Small intestine (tissue), 7 donors: ENCODE measurements around the gene RAD51B. TPM values are rescaled to one million over a fixed set of nuclear protein-coding genes. Genes with fewer than 3 reads are reported as not detected.

Source experiments
- DNase-seq, 2 donors: peaks; one replicate each; pipeline versions ENCODE4 v3.0.0 to v3.0.0-alpha.2; 2013
- FAIRE-seq: peaks from 2 replicates; lab custom pipeline; 2012; peaks lifted over from hg19 to GRCh38; lab: Jason Lieb, UNC
- H3K27ac ChIP-seq, 3 donors: one replicate each; pipeline ENCODE4 v1.5.1; 2013; ENCODE audit warnings: low read length in 2 of 3, mild to moderate bottlenecking in 2 of 3, control low read depth in 1 of 3, inconsistent platforms in 1 of 3, low read depth in 1 of 3, moderate library complexity in 1 of 3
- H3K27me3 ChIP-seq, 3 donors: one replicate each; pipeline ENCODE4 v1.6.1; 2013; ENCODE audit warnings: low read length in 3 of 3, inconsistent platforms in 1 of 3; ENCODE audit not compliant: control insufficient read depth in 3 of 3, insufficient read depth in 3 of 3
- H3K36me3 ChIP-seq, 3 donors: one replicate each; pipeline ENCODE4 v1.6.1; 2013; ENCODE audit warnings: low read length in 3 of 3, inconsistent platforms in 1 of 3, low read depth in 1 of 3, mild to moderate bottlenecking in 1 of 3, moderate library complexity in 1 of 3; ENCODE audit not compliant: control insufficient read depth in 3 of 3, insufficient read depth in 2 of 3
- H3K4me1 ChIP-seq, 3 donors: one replicate each; pipeline ENCODE4 v1.6.1; 2013; ENCODE audit warnings: low read length in 2 of 3, inconsistent platforms in 1 of 3, low read depth in 1 of 3, mild to moderate bottlenecking in 1 of 3, moderate library complexity in 1 of 3; ENCODE audit not compliant: control insufficient read depth in 3 of 3, insufficient read depth in 2 of 3
- H3K4me3 ChIP-seq, 3 donors: one replicate each; pipeline ENCODE4 v1.5.1; 2013; ENCODE audit warnings: low read length in 3 of 3, control low read depth in 1 of 3, inconsistent platforms in 1 of 3, low read depth in 1 of 3, mild to moderate bottlenecking in 1 of 3, moderate library complexity in 1 of 3
- H3K9me3 ChIP-seq, 2 donors: one replicate each; pipeline ENCODE4 v1.6.1; 2013; ENCODE audit warnings: low read depth in 1 of 2, low read length in 1 of 2; ENCODE audit not compliant: control insufficient read depth in 2 of 2, insufficient read depth in 1 of 2
- WGBS, 3 donors: extraction: QIAGEN DNeasy Blood & Tissue Kit; methylation state at CpG; one replicate each; pipeline ENCODE4 v1.1.7; 2013; 5-methylcytosine and 5-hydroxymethylcytosine counted together
- polyA plus RNA-seq, 4 donors: library from polyadenylated mRNA; stranded (reverse) in 3 of 4; unstranded in 1 of 4; fragments of 200-250 nt in 3 of 4; fragments of 120-200 nt in 1 of 4; gene quantifications; one replicate each; pipeline versions ENCODE4 v1.2.1 to v1.2.3, GENCODE V29; 2013
- donor health status: healthy with polysubstance abuse.
- donor health status: control.
- donor health status: control.
- donor health status: Bipolar disorder and iron deficiency.
- donor health status: healthy.

Gene RAD51B
- polyA plus RNA-seq, 4 donors = 1.1 to 9.0 (median 4.1) TPM

DNA sequence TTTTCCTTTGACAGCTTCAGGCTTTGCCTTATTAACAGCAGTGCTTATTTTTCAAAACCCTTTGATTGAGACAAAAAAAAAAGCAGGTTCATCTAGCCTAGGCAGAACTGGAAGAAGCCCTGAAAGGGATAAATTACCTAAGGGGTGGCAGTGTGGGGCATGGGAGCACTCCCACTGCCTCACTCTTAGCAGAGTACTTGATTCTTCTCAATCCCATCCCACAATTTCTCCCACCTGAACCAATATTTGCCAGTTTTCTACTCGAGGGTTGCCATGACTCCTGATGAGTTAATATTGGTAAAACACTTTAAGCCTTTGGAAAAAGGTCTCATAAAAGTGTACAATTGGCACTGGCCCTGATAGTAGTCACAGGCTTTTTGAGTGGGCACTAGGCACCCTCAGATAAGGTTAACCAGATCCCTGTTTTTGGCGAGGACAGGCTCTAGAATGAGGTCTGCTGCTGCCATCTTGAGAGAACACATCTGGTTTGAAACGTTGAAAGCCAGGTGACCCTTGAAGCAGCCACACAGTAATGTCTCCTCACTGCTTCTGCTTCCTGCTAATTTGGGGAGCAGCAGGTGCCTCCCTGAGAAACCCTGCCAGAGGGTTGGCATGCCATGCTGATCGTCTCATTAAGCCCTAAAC, 320.0 kb downstream of the RAD51B start:
- H3K4me3 ChIP-seq = no peak overlapping the region
- no peaks in the 10 kb centered on the region for H3K36me3 ChIP-seq
- DNase-seq = peak; percentile 16 to 41
- H3K9me3 ChIP-seq = no peaks in the 10 kb centered on the region
- H3K27me3 ChIP-seq = no peaks in the 10 kb centered on the region
- peaks cover 0 to 58% (median 10%) of the 10 kb centered on the region in 3 donors for H3K4me1 ChIP-seq
- peak overlapping the region; percentile 67 to 87 (median 75) for H3K27ac ChIP-seq
- WGBS, 3 donors = 39 to 54% (median 47%) methylated on average over 4 of the region's 4 CpGs
- FAIRE-seq = no peak

DNA sequence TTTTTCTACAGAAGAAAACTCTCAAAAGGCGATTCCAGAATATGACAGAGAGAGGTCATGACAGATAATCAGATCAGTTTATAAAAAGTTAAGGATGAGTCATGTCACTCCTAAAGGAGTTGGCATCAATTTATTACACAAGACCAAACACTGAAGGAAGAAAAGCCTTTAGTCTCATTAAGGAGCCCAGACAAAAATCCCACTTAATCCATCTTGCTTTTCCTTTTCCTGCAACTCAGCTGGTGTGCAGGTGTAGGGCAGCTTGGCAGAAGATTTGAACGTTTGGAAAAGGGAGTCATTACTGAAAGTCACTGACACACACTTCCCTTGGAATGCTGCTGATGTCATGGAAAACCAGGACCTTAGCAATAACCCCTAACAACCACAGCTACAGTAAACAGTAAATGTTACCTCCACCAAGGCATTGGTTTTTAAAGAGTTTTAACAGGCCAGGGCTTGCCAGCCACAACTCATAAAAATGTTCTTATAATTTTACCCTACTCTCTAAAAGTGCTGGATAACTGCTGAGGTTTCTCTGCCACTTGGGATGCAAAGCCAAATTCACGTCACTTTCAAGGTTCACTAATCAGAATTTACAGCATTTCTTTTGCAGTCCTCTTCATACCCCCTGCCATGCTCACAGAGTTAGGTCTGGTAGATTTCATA, 320.6 kb downstream of the RAD51B start:
- Histone ChIP-seq H3K9me3 (no peaks in the 10 kb centered on the region), H3K4me1 (peaks cover 3 to 61% (median 13%) of the 10 kb centered on the region in 3 donors), H3K4me3 (no peak overlapping the region), H3K36me3 (no peaks in the 10 kb centered on the region), H3K27ac (peak overlapping the region; percentile 67 to 87 (median 75)), H3K27me3 (no peaks in the 10 kb centered on the region)
- 15 to 31% (median 26%) methylated on average over 3 of the region's 3 CpGs for WGBS, 3 donors
- FAIRE-seq = no peak
- peak; percentile 78 to 88 for DNase-seq

DNA sequence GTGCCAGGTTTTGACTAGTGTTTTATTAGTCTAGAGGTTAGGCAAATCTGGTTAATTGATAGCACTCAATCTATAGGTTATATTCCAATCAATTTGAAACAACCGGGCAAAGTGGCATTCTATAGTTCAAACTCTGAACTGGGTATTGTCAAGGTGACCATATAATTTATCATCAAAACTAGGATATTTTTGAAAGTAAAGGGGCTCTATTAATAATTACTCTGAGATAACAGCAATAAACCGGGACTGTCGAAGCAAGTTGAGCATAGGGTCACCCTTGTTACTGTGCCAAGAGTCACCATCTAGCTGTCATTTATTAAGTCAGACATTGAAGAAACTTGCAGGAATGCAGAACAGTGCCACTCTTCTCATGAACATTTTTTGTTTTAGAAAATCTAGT, 321.2 kb downstream of the RAD51B start:
- FAIRE-seq (no peak), DNase-seq (peak; percentile 70 to 73)
- Histone ChIP-seq H3K9me3 (no peaks in the 10 kb centered on the region), H3K4me1 (peaks cover 3 to 64% (median 13%) of the 10 kb centered on the region in 3 donors), H3K27me3 (no peaks in the 10 kb centered on the region), H3K4me3 (no peak overlapping the region), H3K36me3 (no peaks in the 10 kb centered on the region), H3K27ac (peak overlapping the region; percentile 24 to 87 (median 75))
- WGBS, 3 donors = 19 to 66% (median 22%) methylated on average over 3 of the region's 3 CpGs

DNA sequence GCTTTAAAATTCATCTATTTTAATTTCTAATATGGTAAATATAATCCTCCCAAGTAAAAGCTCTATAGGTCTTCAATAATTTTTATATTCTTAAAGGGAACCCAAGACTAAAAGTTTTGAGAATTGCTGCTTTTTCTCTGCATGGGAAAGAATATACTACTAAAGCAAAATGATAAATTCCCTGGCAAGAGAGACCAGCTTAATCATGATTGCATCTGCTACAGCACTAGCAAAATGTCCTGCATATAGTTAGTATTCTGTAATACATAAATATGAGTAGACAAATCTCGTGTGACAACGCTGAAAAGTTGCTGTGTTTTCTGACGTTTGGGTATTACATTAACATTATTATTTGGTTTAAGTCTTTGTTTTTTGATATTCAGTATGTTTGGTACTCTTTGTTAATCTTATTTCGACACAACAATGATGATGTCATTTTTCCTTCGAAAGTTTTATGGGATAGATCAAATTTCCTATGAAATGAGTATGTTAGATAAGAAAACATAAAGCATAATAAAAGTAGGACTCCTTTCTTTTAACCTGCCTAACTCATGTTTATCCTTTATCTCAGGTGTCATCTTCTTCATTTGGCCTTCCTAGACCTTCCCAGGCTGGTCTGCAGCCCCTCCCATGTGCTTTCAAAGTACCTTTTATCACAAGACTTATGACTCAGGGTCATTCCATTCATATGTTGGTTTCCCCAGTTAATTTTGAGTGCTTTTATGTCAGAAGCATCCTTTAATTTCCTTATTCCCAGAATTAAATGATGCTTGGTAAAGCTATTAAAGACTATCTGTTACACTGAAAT, 321.9 kb downstream of the RAD51B start:
- peak; percentile 33 for FAIRE-seq
- Histone ChIP-seq H3K36me3 (no peaks in the 10 kb centered on the region), H3K27me3 (no peaks in the 10 kb centered on the region), H3K4me3 (no peak overlapping the region), H3K9me3 (no peaks in the 10 kb centered on the region), H3K27ac (peak overlapping the region; percentile 63 to 87 (median 76)), H3K4me1 (peaks cover 3 to 69% (median 13%) of the 10 kb centered on the region in 3 donors)
- 25 to 54% (median 40%) methylated on average over 5 of the region's 5 CpGs for WGBS, 3 donors
- peak; percentile 18 to 62 for DNase-seq

DNA sequence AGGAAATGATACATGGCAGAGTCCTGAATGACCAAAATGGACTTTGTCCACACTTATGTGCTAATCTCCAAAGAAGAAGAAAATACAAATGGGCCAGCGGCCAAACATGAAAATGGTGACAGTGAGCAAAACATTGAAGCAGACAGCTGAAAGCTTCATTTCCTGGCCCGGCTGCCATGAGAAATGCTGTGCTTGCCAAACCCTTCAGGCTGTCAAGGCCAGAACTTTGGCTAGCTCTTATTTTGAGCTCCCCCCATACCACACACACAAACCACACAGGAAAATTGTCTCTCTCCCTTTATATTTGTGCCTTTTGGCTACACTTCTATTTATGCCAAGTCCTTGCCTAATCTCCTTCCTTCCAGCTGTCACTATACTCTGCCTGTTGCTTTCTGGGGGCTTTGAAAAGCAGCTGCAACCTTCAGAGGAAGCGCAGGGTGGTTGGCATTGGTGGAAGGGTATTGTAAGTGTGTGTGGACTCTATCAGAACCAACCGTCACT, 323.8 kb downstream of the RAD51B start:
- H3K4me1 ChIP-seq = peaks cover 3 to 66% (median 16%) of the 10 kb centered on the region in 3 donors
- H3K4me3 ChIP-seq = no peak overlapping the region
- H3K27ac ChIP-seq = peak overlapping the region; percentile 36 to 87 (median 87)
- FAIRE-seq (no peak), DNase-seq (peak; percentile 80 to 90)
- H3K9me3 ChIP-seq = peaks cover 0 to 3% of the 10 kb centered on the region in 2 donors
- no peaks in the 10 kb centered on the region for H3K36me3 ChIP-seq
- WGBS, 3 donors = 43 to 49% (median 45%) methylated on average over 4 of the region's 4 CpGs
- no peaks in the 10 kb centered on the region for H3K27me3 ChIP-seq

DNA sequence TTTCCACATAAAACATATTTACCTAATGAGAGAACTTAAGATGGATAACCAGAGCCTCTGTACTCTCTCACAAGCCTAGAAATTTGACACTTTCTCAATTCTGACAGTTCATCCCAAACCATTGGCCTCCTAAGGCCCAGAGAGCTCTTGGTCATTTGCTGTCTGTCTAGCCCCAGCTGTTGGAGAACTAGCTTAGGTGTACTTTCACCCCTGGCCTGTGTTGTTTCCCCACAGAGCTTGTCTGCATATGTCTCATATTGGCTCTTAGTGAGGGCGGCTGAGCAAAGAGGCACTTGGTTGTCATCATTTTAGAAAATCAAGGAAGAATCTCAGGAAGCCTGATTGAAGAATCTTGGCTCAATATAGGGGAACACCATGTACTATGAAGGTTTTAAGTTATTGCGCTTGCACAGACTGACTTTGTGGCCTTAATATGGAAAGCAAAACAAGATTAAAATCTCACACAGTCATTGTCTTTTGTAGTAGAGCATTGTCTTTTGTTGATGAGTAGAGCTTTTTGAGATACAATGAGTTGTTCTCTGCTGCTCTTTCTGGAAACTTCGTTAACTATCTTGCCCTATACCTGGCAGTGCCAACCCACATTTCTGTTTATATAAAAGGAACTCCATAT, 324.6 kb downstream of the RAD51B start:
- Histone ChIP-seq H3K27ac (peak overlapping the region; percentile 25 to 87 (median 36)), H3K4me1 (peaks cover 3 to 60% (median 16%) of the 10 kb centered on the region in 3 donors), H3K36me3 (no peaks in the 10 kb centered on the region), H3K4me3 (no peak overlapping the region), H3K27me3 (no peaks in the 10 kb centered on the region), H3K9me3 (peaks cover 0 to 5% of the 10 kb centered on the region in 2 donors)
- FAIRE-seq = no peak
- 59 to 83% (median 76%) methylated on average over 3 of the region's 3 CpGs for WGBS, 3 donors
- peak; percentile 41 to 63 for DNase-seq

DNA sequence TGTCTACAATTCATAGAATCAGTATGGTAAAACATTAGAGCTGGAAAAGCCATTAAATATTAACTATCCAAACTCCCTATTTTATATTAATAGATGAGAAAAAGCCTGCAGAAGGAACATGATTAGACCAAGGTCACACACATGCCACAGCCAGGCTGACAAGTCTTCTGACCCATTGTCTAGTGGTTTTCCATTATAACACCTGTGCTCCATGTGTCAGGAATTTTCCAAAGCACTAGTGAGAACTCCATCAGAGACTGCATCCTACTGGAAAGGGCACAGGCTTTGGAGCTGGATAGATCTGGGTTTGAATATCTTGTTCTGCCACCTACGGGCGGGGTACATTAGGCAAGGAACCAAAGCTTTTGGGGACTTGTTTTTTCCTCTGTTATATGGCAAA, 325.5 kb downstream of the RAD51B start:
- Histone ChIP-seq H3K36me3 (no peaks in the 10 kb centered on the region), H3K9me3 (peaks cover 0 to 10% of the 10 kb centered on the region in 2 donors), H3K4me1 (peaks cover 3 to 51% (median 12%) of the 10 kb centered on the region in 3 donors), H3K27ac (peak overlapping the region; percentile 32 to 87 (median 80)), H3K27me3 (no peaks in the 10 kb centered on the region), H3K4me3 (no peak overlapping the region)
- FAIRE-seq (no peak), DNase-seq (peak; percentile 49 to 75)
- 39 to 63% (median 62%) methylated on average over 2 of the region's 2 CpGs for WGBS, 3 donors
